ENCODE measurements around the gene JAG1.

Gene JAG1

DNA sequence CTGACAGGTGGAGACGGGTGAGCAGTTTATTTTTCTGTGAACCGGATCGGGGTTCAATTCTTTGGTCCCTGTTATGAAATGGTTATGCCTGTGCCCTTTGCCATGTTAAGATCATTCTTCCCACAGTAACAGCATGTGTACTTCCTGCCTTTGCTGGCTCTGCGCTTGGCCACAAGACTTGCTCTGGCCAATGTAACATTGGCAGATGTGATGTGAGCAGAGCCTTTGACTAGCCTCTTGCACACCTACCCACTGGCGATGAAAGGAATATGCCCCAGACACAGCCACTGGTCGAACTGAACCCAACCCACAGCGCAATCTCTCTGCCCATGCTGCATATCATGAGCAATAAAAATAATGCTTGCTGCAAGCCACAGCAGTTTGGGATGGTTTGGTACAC is 31.9 kb downstream of the JAG1 start:
- TF ChIP-seq, protein P1, sequence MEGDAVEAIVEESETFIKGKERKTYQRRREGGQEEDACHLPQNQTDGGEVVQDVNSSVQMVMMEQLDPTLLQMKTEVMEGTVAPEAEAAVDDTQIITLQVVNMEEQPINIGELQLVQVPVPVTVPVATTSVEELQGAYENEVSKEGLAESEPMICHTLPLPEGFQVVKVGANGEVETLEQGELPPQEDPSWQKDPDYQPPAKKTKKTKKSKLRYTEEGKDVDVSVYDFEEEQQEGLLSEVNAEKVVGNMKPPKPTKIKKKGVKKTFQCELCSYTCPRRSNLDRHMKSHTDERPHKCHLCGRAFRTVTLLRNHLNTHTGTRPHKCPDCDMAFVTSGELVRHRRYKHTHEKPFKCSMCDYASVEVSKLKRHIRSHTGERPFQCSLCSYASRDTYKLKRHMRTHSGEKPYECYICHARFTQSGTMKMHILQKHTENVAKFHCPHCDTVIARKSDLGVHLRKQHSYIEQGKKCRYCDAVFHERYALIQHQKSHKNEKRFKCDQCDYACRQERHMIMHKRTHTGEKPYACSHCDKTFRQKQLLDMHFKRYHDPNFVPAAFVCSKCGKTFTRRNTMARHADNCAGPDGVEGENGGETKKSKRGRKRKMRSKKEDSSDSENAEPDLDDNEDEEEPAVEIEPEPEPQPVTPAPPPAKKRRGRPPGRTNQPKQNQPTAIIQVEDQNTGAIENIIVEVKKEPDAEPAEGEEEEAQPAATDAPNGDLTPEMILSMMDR (IDR thresholded peaks at IDR 0.05; ENCODE audit: low read depth, low read length): no peak

DNA sequence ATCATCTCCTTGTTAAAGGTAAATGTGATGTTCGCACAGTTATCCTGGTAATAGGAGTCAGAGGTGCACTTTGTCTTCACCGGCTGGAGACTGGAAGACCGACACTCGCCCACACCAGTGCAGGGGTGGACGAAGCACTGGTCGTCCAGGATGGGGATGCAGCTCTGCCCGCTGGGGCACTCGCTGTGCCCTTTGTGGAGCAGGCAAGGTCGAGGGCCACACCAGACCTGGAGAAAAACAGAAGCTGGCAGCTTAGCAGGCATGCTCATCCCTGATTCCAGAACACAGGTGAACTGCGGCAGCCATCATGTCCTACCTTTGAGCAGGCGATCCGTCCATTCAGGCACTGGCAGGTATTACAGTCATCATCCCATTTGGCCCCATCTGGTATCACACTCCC is 32.3 kb downstream of the JAG1 start:
- H3K4me3 ChIP-seq (ENCODE audit: low read depth, low read length): no peak overlapping the region
- TF ChIP-seq, protein P1 (IDR thresholded peaks at IDR 0.05; ENCODE audit: low read depth, low read length): no peak

More for the DNA sequence above, 31.9 kb downstream of the JAG1 start:
- H3K4me3 ChIP-seq (ENCODE audit: low read depth, low read length): no peak overlapping the region

DNA sequence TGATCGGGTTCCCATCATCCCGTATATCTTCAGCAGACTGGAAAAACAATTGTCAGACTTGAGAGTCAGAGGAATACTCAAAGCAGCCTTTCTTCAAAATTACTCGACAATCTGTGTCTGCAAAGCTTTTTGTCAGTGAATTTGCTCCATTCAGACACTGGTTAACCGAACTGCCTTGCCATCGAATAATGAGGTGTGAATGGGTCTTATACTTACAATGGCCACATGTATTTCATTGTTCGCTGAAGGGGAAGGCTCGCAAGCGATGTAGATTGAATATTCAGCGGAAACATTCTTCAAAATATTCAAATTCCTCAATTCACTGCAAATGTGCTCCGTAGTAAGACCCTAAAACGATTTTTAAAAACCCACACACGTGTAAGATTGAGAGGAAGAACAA is 32.9 kb downstream of the JAG1 start:
- no peak overlapping the region for H3K4me3 ChIP-seq (ENCODE audit: low read depth, low read length)
- TF ChIP-seq, protein P1 (IDR thresholded peaks at IDR 0.05; ENCODE audit: low read depth, low read length): no peak

DNA sequence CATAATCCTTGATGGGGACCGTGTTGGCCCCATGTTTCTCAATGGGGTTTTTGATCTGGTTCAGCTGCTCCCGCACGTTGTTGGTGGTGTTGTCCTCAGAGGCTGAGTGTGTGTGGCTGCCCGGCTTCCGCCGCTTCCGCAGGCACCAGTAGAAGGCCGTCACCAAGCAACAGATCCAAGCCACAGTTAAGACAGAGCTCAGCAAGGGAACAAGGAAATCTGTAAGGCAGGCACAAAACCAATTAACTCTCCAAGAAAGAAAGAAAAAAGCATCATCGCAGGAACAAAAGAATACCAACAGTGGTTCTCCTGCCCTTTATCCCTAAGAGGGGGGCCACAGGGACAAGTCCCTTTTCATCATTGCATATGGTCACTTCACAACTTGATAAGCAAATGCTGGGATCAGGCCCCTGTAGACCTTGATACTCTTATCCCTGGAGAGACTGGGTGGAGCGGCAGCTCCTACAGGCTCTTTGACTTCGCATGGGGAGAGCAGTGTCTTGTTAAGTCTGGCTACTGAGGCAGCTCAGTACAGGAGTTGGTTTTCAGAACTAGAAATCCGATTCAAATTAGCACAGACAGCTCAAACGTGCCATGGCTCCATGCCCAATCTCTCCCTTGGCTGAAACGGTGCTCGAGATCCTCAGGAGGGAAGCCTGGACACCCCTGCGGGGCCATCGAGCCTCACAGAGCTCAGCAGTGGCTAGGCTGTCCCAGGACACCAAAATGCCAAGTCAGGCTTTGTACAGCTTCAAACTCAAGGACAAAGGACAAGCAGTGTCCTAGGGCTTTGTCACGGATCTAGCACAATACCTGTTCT is 33.9 kb downstream of the JAG1 start:
- H3K4me3 ChIP-seq (ENCODE audit: low read depth, low read length): no peak overlapping the region
- TF ChIP-seq, protein P1 (IDR thresholded peaks at IDR 0.05; ENCODE audit: low read depth, low read length): no peak

DNA sequence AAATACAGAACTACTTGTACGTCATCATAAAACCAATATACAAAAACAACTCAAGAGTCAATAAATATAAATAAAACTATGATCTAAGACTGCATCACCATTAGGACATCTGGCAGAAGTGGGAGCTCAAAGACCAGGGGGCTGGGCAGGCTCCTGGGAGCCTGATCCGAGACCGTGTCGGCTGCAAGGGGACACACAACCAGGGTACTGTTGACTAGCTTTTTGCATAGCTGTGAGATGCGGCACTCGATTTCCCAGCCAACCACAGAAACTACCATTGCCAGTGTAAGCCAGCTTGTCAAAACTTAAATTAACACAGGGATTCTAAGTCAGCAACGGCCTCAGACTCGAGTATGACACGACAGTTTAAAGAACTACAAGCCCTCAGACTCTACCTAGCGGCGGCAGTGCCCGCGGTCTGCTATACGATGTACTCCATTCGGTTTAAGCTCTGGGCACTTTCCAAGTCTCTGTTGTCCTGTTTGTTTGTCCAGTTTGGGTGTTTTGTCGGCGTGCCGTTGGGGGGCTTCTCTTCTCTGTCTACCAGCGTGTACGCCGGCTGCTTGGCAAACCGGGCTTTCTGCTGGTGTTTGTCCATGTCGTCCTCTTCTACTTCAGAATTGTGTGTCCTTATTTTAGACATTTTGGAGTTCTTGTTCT is 34.6 kb downstream of the JAG1 start:
- TF ChIP-seq, protein P1 (IDR thresholded peaks at IDR 0.05; ENCODE audit: low read depth, low read length): no peak
- no peak overlapping the region for H3K4me3 ChIP-seq (ENCODE audit: low read depth, low read length)

DNA sequence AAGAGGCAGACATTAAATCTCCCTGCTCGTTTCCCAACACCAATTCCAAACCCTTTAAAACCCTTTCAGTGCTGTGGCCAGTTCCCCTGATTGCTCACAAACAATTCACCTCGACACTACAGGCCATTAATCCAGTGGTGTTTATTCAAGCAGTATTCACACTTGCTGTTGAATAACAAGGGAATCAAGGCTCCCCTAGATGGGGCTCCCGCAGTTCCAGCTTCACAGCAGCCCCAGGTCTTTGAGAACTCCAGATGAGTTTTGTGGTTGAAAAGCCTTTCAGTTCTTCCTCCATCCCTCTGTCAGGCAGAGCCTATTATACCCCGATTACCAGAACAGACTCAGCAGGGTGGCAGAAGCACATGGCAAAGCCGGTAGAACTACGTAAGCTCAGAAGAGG is 36.2 kb downstream of the JAG1 start:
- TF ChIP-seq, protein P1 (IDR thresholded peaks at IDR 0.05; ENCODE audit: low read depth, low read length): no peak

DNA sequence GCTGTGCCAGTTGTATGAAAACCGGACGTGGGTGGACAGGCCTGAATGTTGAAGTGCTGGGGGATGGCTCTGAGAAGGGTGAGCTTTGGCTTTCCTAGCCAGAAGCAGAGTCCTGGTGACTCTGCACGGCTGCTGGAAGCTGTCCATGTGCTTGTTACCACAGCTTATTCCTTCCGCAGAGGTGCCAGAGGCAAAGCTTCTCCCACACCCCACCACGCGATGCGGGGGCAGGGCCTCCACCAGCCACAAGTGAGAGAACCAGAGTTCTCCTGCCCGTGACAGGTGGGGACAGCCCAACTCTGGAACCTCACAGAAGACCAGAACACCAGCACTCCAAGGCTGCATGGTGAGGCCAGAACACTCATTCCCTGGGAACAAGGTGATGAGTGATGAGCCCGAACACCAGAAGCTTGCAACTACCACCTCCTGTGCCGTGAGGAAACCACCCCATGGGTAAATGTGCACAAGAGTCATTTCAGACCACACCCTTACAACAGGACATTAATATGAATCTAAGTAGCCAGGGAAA is 36.7 kb downstream of the JAG1 start:
- TF ChIP-seq, protein P1 (IDR thresholded peaks at IDR 0.05; ENCODE audit: low read depth, low read length): no peak
- no peak overlapping the region for H3K4me3 ChIP-seq (ENCODE audit: low read depth, low read length)

More for the DNA sequence above, 36.2 kb downstream of the JAG1 start:
- H3K4me3 ChIP-seq (ENCODE audit: low read depth, low read length): no peak overlapping the region
